NB4 (cell line): ENCODE results near the gene SLC9C1.

Experiments
- TF ChIP-seq, protein P1 (sequence below): IDR thresholded peaks from one replicate; pipeline ENCODE4 v1.5.1; 2012; ENCODE audit warnings: low read depth, low read length
- TF ChIP-seq, protein P2 (sequence below): IDR thresholded peaks from 2 replicates; pipeline ENCODE4 v1.6.1; 2011; ENCODE audit warnings: low read depth, low read length

DNA sequence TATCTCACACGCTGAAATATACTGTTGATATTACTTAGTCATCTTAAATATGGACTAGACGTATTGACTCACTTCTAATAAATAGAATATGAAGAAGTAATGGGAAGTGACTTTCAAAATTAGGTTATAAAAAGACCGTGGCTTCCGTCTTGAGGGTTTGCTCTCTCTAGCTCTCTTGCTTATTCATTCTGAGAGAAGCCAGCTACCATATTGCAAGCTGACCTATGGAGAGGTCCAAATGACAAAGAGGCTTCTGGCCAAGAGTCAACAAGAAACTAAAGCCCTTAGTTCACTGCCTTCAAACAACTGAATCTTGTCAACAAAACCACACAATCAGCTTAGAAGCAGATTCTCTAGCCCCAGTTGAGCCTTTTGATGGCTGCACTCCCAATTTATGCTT, 46.1 kb downstream of the SLC9C1 start:
- TF ChIP-seq, protein P1, sequence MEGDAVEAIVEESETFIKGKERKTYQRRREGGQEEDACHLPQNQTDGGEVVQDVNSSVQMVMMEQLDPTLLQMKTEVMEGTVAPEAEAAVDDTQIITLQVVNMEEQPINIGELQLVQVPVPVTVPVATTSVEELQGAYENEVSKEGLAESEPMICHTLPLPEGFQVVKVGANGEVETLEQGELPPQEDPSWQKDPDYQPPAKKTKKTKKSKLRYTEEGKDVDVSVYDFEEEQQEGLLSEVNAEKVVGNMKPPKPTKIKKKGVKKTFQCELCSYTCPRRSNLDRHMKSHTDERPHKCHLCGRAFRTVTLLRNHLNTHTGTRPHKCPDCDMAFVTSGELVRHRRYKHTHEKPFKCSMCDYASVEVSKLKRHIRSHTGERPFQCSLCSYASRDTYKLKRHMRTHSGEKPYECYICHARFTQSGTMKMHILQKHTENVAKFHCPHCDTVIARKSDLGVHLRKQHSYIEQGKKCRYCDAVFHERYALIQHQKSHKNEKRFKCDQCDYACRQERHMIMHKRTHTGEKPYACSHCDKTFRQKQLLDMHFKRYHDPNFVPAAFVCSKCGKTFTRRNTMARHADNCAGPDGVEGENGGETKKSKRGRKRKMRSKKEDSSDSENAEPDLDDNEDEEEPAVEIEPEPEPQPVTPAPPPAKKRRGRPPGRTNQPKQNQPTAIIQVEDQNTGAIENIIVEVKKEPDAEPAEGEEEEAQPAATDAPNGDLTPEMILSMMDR, result no peak
- TF ChIP-seq, protein P2, sequence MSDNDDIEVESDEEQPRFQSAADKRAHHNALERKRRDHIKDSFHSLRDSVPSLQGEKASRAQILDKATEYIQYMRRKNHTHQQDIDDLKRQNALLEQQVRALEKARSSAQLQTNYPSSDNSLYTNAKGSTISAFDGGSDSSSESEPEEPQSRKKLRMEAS, result no peak
